Left colon (tissue), 2 donors: ENCODE data around the gene RNPEPL1. TPM values are rescaled to one million over a fixed set of nuclear protein-coding genes. Genes with fewer than 3 reads are reported as not detected.
"Not testable (repeated sequence)": the region's sequence is repeated elsewhere in the genome, so short reads cannot be mapped to it uniquely, and the experiment has no call there.

ENCODE experiments used
- ATAC-seq: fragments of 200-7000 bp; cut with Tn5 transposase; one replicate; pipeline ENCODE4 v1.9.1; 2020; ENCODE audit warnings: mild to moderate bottlenecking, moderate library complexity
- DNase-seq, 2 donors: peaks; one replicate each; pipeline ENCODE4 v3.0.0-alpha.2; 2020
- intact Hi-C, 2 donors: fragments of 100-400 bp; cut with DNase I in 1 of 2; cut with micrococcal nuclease in 1 of 2; formaldehyde crosslinking; loops; one replicate each; pipeline versions ENCODE4 v1.11.2 to v1.14.0; 2022; cut with DNase I, micrococcal nuclease
- long read RNA-seq: library from polyadenylated mRNA; unstranded; transcript quantifications from one replicate; pipeline ENCODE4 v2.0.0, GENCODE V29; 2021
- total RNA-seq, 2 donors: library from RNA; stranded (reverse); fragmentation: NEBNext Ultra II Directional; extraction: Animal tissue kit (Norgen Biotek cat#: 25700); gene quantifications; one replicate each; pipeline ENCODE4 v1.2.1, GENCODE V29; 2021
- donor health status: DM: no; HTN: no; CAD: no.
- donor health status: DM: yes; HTN: yes; CAD: no.

Gene RNPEPL1, protein sequence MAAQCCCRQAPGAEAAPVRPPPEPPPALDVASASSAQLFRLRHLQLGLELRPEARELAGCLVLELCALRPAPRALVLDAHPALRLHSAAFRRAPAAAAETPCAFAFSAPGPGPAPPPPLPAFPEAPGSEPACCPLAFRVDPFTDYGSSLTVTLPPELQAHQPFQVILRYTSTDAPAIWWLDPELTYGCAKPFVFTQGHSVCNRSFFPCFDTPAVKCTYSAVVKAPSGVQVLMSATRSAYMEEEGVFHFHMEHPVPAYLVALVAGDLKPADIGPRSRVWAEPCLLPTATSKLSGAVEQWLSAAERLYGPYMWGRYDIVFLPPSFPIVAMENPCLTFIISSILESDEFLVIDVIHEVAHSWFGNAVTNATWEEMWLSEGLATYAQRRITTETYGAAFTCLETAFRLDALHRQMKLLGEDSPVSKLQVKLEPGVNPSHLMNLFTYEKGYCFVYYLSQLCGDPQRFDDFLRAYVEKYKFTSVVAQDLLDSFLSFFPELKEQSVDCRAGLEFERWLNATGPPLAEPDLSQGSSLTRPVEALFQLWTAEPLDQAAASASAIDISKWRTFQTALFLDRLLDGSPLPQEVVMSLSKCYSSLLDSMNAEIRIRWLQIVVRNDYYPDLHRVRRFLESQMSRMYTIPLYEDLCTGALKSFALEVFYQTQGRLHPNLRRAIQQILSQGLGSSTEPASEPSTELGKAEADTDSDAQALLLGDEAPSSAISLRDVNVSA
- 100 to 1,000 TPM in 1 of 2 donors, 10 to 100 TPM in 1; 91.4 to 107 TPM for total RNA-seq
- long read RNA-seq, full-length matches to known transcripts, result 23 of 116 reads
- long read RNA-seq, partial matches to known transcripts, result 53 of 116 reads
- long read RNA-seq, other reads (novel, unspliced or antisense), result 40 of 116 reads

DNA sequence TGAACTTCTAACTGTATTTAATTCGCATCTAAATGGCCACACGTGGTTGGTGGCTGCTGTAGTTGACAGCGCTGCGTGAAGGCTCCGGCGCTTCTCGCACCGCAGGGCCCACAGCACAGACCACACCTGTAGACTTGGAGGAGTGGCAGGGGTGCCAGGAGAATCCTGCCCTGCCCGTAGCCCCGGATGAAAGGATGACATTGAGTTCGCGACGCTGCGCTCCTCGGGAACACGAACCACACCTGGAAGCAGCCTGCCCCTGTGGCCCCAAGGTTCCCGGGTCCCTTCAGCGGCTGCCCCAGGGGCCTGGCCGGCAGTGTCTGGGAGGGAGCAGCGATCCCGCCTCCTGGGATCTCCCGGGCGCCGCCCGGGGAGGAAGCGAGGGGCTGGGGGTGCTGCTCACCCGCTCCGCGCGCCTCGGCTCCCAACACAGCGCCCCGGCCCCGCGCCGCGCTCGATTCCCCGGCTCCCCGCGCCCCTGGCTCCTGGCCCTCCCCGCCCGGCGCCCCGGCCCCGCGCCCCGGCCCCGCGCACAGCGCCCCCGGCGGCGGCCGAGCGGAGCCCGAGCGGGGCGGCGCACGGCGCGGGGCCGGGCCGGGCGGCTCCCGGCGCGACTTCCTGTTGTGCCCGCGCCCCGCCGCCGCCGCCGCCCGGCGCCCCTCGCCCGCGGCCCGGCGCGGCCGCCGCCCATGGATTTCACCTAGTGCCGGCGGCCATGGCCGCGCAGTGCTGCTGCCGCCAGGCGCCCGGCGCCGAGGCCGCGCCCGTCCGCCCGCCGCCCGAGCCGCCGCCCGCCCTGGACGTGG lies at the start of gene RNPEPL1:
Gene RNPEPL1, plus strand, starts transcription at position 613 of the 806 bp plus-strand sequence. Its CDS starts 103 bp downstream, at position 716.
- peak; percentile 33 for ATAC-seq
- peak; percentile 43 to 68 for DNase-seq
- intact Hi-C loops, result no loop called here

DNA sequence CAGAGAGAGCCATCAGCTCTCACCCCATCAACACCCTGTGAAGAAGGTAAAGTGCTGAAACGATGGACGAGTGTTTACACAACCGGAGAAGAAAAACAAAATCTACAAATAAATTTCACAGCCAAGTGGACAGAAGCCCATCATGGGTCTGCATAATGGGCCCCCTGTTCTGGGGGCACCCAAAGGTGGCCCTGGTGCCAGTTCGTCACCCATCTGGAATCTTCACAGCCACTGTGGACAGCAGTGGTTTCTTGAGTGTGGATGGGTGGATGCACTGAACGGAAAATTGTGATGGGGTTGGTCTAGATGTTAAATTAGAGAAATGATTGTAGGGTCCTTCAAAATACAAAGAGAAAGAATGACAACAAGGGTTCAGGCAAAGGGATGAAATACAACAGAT lies 49.3 kb upstream of the RNPEPL1 start:
- intact Hi-C loops, result loop anchor here in 1 of 2 donors (10.0 kb wide), 1 partner anchor 186 kb away; no protein-coding TSS in a partner anchor

DNA sequence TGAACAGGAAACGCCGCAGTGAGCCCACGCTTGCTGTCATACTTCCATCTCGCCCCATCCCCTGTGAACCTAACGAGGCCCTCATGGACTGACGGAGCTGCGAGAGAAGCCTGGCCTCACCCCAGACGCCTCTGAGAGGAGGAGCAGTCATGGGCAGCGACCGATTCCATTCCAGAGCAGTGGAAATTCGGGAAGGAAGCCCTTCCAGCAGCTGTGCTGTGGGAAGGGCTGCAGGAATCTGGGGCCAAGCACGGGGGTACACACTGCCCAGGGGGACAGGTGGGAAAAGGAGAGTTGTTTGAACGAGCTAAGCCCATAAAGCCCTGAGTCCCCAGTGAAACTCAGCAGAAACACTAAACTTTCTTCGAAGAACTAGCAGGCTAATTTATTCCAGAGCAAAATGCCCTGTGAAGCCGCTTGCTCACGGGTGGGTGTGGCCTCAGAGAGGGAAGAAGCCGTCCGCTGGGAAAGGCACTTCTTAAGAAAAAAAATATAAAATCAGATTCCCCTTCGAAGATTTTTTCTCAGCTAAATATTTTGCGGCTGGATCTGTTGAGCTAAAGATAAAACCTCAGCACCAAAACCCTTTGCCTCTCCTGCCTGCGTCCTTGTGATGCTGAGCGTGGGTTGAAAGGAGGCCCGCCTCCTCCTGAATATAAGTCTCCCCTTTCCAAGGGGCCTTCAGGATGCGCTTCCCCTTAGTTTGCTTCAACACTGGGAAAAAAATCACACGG lies 48.7 kb upstream of the RNPEPL1 start:
- intact Hi-C loops, result loop anchor here in 1 of 2 donors (10.0 kb wide), 1 partner anchor 185 kb away; no protein-coding TSS in a partner anchor
- ATAC-seq (no peak), DNase-seq (no peak)

More for the DNA sequence above, 49.3 kb upstream of the RNPEPL1 start:
- DNase-seq (no peak), ATAC-seq (no peak)

DNA sequence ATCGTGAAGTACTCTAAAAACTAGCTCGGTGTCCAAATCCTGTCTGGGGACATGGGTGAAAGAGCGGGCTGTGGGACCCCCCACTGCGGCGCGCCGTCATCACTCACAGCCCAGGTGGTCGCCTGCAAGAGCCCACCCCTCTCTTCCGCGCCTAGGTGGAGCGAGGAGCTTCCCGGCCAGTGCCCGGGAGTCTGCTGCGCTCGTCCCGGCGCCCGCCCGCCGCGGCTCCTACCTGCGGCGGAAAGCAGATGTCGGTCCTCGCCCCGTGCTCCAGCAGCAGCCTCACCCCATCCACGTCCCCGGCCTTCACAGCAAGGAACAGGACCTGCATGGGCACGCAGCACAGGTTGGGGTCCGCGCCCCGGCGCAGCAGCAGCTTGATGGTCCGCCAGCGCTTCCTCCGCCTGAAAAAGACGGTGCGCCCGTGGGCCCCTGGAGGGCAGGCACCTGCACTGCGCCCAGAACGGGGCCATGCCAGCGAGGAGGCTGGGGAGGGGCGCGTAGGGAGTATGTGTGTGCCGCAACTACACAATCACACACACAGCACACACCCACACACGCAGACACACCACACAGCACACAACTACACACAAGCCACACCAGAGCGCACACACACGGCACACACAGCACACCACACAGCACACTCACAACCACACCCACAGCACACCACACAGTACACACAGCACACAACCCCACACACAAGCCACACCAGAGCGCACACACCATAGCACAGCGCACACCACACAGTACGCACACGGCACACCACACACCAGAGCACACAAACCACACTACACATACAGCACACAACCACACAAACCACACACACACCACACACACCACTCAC lies 47.9 kb upstream of the RNPEPL1 start:
- DNase-seq (no peak), ATAC-seq (peak; percentile 14)
- intact Hi-C loops, result no loop called here

DNA sequence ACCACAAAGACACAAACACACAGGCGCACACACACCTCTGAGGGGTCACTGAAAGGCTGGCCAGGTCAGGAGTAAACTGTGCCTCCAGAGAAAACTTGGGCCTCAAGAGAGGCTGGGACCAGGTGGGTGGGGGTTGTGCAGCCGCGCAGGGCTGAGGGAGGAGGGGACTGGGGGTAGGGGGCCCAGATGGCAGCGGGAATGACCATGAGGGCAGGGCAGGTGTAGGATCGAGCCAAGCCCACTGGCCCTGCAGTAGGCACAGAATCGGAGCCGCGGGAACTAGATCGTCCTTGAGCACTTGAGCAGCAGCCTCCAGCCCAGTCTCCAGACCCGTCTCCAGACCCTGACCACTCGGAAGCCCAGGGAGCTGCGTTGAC lies 47.3 kb upstream of the RNPEPL1 start:
- DNase-seq, result no peak
- intact Hi-C loops, result no loop called here
- ATAC-seq, result no peak

DNA sequence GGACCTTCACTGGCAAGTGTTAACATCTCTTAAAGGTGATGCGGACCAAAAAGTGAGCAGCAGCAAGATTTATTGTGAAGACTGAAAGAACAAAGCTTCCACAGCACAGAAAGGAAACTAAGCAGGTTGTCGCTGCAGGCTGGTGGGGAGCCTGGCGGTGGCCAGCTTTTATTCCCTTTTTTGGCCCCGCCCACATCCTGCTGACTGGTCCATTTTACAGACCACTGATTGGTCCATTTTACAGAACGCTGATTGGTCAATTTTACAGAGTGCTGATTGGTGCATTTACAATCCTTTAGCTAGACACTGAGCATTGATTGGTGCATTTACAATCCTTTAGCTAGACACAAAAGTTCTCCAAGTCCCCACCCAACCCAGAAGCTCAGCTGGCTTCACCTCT lies 46.4 kb upstream of the RNPEPL1 start:
- DNase-seq, intact Hi-C loops, ATAC-seq: not testable (repeated sequence)

DNA sequence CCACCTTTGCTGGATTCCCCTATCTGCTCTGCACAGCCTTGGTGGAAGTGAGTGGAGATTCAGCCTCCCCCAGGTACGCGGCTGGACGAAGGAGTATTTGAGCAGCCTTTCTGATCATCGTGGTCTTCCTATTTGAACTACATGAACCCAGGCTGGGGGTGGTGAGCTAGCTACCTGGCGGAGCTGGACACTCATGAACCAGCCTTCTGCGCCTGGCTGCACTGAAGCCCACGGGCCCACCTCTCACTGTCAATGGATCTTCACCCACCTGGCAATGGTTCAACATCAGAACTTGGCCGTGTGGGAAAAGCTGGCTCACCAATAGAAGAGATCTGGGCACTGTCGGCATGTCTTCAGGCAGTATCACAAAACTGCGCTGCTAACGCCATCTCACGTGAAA lies 45.9 kb upstream of the RNPEPL1 start:
- intact Hi-C loops, result no loop called here
- DNase-seq (no peak), ATAC-seq (no peak)

DNA sequence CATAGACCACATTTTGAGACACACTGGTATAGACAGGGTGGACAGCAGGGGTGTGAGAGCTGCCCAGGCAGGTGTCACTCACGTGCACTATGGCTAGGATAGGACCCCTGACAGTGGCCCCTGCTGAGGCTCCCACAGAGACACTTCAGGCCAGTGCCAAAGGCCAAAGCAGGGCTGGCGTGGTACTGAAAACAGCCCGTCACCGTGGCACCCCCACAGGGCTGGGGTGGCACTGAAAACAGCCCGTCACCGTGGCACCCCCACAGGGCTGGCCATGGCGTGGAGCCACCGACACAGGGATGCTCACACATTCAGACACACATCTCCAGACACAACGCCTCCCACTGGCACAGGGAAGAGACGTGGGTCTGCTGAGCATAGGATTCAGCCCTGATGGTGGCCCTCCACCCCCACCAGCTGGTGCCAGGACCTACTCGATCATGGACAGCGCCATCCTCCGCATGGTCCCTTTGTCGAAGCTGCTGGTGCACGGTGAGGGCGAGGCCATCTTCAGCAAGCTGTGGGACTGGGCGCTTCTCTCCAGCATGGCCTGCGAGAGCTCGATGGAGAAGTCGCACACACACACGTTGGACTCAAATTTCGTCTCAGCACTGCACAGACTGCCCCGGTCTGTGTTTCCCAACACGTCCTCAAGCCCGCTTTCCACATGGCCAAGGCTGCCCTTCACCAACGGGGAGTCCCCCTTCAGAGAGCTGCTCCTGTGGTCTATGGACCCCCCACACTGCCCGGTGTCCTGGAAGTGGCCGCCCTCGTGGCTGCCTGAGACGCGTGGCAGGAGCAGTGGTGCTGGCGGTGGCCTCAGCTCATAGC lies 44.6 kb upstream of the RNPEPL1 start:
- intact Hi-C loops, result no loop called here
- no peak for DNase-seq
- ATAC-seq, result no peak

DNA sequence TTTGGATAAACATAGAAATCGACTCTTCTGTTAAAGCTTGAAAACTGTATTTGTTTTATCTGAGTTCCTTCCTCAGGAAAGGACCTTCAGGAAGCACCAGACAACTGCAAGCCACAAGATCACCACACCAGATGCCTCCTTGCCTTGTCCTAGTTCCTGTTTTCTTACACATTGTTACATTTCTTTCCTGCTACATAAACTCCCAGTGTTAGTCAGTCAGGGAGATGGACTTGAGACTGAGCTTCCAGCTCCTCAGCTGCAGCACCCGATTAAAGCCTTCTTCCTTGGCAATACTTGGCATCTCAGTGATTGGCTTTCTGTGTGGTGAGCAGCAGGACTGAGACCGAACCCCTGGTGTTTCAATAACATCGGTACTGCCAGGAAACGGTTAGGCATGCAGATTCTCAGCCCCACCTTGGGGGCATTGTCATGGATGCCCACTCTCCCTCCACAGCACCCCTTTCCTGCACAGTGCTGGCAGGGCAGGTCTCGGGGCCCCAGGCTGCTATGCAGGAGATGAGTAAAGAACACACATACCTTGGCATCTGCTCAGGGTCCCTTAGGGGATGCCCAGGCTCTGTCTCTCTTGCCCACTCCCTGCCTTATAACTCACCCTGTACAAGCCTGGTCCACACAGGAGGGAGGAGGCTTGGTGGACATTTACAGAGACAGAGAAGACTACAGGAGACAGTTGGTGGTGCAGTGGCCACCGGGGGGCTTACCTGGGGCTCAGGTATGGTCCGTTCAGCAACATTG lies 43.1 kb upstream of the RNPEPL1 start:
- no peak for DNase-seq
- ATAC-seq, result no peak
- intact Hi-C loops, result no loop called here

DNA sequence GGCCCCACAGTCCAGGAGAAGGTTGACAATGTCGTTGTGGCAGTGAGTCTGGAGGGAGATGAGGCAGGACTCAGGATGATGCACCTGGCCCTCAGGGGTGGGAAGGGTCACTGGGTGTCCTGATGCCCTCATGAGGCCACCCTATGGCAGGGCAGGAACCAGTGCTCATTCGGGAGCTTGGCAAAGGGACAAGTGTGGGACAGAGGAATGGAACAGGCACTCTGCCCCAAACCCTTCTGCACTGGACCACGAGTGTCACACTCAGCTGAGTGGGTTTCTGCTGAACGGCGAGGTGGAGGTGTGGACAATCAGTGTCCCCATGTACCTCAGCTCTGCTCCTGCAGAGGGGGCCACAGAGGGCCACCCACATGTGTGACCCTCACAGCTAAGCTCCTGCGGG lies 42.5 kb upstream of the RNPEPL1 start:
- no peak for ATAC-seq
- no peak for DNase-seq
- intact Hi-C loops, result no loop called here

DNA sequence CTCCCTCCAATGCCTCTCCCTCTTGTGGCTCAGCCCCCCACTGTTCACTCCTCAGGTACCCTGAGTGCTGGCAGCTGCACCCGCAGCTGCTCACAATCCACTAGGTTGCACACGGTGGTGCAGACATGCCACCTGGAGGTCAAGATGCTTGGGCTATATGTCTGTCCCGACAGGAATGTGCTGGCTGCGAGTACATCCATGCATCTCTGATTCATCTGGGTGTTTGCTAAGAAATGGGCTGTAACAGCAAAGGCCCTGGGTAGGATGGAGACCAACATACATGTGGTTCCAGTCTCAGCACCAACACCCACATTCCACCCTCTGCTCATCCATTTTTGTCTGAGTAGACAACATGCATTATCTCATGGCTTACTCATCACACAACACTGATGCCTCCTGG lies 41.8 kb upstream of the RNPEPL1 start:
- intact Hi-C loops, result no loop called here
- no peak for ATAC-seq
- no peak for DNase-seq

DNA sequence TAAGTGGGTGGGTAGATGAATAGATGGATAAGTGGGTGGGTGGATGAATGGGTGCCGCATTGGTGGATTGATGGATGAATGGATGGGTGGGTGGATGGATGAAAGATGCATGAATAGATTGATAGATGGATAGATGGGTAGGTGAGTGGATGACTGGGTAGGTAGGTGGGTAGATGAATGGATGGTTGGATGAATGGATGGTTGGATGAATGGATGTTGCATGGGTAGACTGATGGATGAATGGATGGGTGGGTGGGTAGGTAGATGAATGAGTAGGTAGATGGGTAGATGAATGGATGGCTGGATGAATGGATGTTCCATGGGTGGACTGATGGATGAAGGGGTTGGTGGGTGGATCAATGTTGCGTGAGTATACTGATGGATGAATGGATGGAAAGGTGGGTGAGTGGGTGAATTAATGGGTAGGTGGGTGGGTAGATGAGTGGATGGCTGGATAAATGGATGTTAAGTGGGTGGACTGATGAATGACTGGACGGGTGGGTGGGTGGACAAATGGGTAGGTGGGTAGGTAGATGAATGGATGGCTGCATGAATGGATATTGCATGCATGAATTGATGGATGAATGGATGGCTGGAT lies 41.0 kb upstream of the RNPEPL1 start:
- ATAC-seq (no peak), DNase-seq (no peak)
- intact Hi-C loops, result no loop called here

DNA sequence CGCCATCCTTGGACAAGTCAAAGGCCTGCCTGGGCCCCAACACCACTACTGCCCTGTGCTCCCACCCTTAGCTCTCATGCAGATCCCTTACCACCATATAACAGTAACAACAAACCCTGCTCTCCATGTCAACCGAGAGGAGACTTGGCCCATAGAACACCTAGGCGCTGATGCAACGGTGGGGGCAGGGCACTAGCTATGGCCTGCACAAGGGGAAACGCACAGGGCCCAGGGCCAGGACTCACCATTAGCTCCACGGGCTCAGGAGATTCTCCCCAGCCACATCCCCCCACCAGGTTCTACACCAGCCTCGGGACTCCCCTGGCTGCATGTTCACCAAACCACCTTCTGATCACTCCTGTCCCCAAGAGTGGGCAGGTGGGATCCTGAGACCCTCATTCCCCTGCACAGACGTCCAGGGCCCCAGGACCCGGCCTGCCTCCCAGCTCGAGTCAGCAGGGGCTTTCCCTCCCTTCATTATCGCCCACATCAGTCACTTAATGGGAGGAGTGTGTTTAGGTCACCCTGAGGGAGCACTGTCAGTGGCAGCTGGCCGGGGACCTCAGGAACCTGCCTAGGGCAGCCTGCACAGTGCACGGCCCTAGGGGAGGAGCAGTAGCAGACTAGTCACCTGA lies 39.8 kb upstream of the RNPEPL1 start:
- intact Hi-C loops, result no loop called here

DNA sequence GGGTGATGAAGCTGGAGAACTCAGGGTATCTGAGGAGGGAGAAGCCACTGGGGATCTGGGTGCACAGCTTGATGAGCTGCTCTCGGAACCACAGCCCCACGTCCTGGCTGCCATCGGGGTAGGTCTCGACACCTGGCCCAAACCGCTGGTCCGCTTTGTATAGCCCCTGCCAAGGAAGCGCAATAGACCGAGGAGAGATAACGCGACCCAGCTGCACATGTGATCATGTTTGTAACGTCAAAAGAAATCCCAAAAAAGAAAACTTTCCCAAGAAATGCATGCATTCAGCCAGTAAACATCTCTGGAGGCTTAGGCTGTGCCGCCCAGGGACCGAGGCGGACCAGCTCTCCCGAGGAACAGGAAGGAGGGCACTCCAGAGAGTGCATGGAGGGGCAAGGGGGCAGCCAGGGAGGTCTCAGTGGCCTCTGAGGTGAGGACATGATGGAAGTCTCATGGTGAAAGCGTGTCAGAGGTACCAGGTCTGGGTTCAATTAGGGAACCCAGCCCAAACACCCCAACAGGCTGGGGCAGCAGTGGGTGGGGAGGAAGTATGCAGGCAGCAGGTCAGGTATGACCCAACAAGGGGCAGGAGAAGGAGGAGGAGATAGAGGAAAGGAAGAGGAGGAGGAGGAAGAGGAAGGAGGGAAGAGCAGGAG lies 38.8 kb upstream of the RNPEPL1 start:
- no peak for DNase-seq
- no peak for ATAC-seq
- intact Hi-C loops, result no loop called here

More for the DNA sequence above, 39.8 kb upstream of the RNPEPL1 start:
- ATAC-seq, result no peak
- no peak for DNase-seq

DNA sequence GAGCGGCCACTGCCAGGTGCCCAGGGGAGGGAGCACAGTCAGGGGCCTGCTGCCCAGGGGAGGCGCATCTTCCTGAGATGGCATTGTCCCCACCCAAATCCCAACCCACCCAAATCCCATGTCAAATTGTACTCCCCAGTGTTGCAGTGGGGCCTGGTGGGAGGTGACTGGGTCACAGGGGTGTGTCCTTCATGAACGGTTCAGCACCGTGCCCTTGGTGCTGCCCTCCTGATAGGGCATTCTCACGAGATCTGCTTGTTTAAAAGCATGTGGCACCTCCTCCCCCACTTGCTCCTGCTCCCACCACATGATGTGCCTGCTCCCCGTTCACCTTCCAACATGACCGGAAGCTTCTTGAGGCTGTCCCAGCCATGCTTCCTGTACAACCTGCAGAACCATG lies 38.1 kb upstream of the RNPEPL1 start:
- DNase-seq (no peak), ATAC-seq (no peak)
- intact Hi-C loops, result no loop called here
